ENCODE measurements around the gene DSE.
A peak's percentile ranks its signal among the peaks of the same experiment; 100 is the strongest.

Gene DSE

DNA sequence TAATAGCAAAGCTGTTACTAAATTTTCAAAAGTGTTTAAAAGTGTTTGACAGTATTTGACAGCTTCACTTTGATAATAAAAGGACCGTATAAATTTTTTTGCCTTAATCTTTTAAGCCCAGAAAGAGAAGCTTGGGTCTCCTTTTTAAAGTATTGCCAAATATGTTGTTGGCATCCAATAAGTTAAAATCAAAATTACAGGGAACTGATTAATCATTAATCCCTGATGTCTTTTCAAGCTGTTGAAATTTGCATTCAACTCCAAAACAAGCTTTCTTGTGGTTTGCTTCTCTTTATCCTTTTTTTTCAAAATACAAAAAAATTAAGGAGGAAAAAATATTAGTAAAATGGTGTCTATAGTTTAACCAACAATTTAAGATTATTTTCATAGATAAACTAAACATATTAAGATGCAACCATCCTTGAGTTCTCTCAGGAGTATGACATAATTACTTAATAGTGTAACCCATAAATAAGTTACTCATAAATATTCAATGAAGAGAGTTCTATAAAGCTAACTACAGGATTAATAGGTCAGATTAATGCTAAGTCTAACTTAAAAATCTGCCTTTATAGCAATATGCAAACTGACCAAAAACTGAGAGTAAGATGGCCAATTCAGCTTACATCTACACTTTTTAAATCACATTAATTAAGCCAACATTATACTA is 63.4 kb downstream of the DSE start:
- peaks cover 76% of the 10 kb centered on the region for H3K36me3 ChIP-seq (ENCODE audit: control insufficient read depth, insufficient read depth, low read length, severe bottlenecking)
- peaks cover 11% of the 10 kb centered on the region for H3K4me1 ChIP-seq (ENCODE audit: control insufficient read depth, insufficient read depth, low read length)
- no peak overlapping the region for H3K4me3 ChIP-seq (ENCODE audit: low read length)
- no peaks in the 10 kb centered on the region for H3K9me3 ChIP-seq (ENCODE audit: control insufficient read depth, low read length)
- no peaks in the 10 kb centered on the region for H3K27me3 ChIP-seq (replicated peaks; ENCODE audit: control insufficient read depth, insufficient read depth, low read length)
- no peak for DNase-seq (ENCODE audit: low read depth)
- H3K9ac ChIP-seq (ENCODE audit: low read length): no peak overlapping the region

DNA sequence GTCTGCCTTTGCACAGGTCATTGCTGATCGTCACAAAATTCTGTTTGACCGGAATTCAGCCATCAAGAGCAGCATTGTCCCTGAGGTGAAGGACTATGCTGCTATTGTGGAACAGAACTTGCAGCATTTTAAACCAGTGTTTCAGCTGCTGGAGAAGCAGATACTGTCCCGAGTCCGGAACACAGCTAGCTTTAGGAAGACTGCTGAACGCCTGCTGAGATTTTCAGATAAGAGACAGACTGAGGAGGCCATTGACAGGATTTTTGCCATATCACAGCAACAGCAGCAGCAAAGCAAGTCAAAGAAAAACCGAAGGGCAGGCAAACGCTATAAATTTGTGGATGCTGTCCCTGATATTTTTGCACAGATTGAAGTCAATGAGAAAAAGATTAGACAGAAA is 65.8 kb downstream of the DSE start:
- no peak for DNase-seq (ENCODE audit: low read depth)
- H3K36me3 ChIP-seq (ENCODE audit: control insufficient read depth, insufficient read depth, low read length, severe bottlenecking): peaks cover 56% of the 10 kb centered on the region
- H3K4me1 ChIP-seq (ENCODE audit: control insufficient read depth, insufficient read depth, low read length): peaks cover 27% of the 10 kb centered on the region
- no peak overlapping the region for H3K9ac ChIP-seq (ENCODE audit: low read length)
- no peak overlapping the region for H3K4me3 ChIP-seq (ENCODE audit: low read length)
- no peaks in the 10 kb centered on the region for H3K9me3 ChIP-seq (ENCODE audit: control insufficient read depth, low read length)
- H3K27me3 ChIP-seq (replicated peaks; ENCODE audit: control insufficient read depth, insufficient read depth, low read length): no peaks in the 10 kb centered on the region

DNA sequence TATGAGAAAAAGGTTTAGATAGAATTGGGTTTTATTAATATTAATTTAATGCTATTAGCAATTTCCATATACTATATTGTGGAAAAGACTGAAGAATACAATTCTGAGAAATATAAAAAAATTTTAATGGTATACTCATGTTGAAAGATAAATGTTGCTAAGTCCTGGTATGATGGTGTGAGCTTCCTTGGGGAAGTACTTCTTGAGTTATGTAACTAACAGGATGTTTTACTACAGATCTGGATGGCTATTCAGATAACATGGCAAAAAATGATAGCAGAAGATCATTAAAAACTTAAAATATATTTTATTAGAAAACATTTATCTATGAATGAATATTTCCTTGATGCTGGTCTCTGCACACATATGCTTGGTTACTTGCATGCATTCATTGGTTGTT is 66.9 kb downstream of the DSE start:
- Histone ChIP-seq H3K4me3 (ENCODE audit: low read length) (no peak overlapping the region), H3K27me3 (replicated peaks; ENCODE audit: control insufficient read depth, insufficient read depth, low read length) (no peaks in the 10 kb centered on the region), H3K36me3 (ENCODE audit: control insufficient read depth, insufficient read depth, low read length, severe bottlenecking) (peaks cover 45% of the 10 kb centered on the region), H3K4me1 (ENCODE audit: control insufficient read depth, insufficient read depth, low read length) (peaks cover 27% of the 10 kb centered on the region), H3K9ac (ENCODE audit: low read length) (no peak overlapping the region), H3K9me3 (ENCODE audit: control insufficient read depth, low read length) (no peaks in the 10 kb centered on the region)
- DNase-seq (ENCODE audit: low read depth): no peak

DNA sequence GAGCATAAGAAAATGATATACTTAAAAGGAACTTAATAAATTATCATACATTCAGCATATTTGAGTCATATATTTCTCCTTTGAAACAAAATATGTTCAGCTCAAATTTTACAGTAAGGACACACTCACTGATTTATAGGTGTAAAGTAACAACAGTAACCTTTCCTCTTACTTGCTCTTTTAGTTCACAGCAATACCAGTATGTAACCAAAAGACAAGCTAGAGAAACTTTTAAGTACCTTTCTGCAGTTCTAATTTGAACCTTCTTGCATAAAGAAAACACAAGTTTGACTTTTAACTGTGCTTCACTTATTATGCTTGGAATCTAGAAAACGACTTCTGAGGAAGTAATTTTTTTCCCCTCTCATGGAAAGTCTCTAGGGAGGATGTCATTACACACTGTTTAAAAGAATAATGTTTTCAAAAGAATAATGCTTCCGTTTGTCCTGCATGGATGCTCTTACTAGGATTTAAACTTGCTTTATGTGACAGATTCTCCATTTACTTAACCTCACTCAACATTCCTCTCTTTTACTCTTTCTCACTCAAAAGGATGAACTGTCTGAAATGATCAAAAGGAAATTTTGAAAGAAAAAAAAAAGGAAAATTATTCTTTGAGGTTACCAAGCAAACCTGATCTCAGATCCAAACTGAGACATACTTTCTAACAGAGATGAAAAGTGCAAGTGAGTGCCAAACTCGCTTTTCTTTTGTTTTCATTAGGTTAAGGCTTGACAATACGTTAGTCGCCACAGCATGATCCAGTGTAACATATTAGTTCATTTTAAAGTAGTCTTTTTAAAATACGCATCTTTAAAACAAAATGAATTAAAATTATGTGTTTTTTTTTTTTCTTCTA is 68.1 kb downstream of the DSE start:
- Histone ChIP-seq H3K36me3 (ENCODE audit: control insufficient read depth, insufficient read depth, low read length, severe bottlenecking) (peaks cover 34% of the 10 kb centered on the region), H3K4me3 (ENCODE audit: low read length) (peak overlapping the region; percentile 29), H3K27me3 (replicated peaks; ENCODE audit: control insufficient read depth, insufficient read depth, low read length) (no peaks in the 10 kb centered on the region), H3K9ac (ENCODE audit: low read length) (peak overlapping the region; percentile 53), H3K4me1 (ENCODE audit: control insufficient read depth, insufficient read depth, low read length) (peaks cover 31% of the 10 kb centered on the region), H3K9me3 (ENCODE audit: control insufficient read depth, low read length) (no peaks in the 10 kb centered on the region)
- peak; percentile 62 for DNase-seq (ENCODE audit: low read depth)

DNA sequence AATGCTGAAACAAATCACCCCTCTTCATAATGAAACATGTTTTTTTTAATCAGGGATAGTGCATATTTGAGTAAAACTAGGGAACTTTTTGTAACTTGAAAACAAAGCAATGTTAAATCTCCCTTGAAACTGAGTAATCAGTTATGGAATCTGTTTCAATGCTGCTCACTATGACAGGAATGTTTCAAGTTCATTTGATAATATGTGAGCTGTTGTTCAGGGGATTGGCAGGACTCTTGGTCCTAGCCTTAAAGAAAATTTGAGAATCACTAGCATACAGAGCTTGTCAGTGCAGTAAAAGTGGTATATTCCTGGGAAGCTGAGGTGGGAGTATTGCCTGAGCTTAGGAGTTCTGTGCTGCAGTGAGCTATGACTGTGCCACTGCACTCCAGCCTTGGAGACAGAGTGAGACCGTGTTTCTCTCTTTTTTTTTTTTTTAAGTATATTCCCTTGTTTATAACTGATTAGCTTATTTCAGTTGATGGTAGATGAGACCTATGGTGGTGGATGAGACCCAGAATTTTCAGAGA is 68.8 kb downstream of the DSE start:
- Histone ChIP-seq H3K4me1 (ENCODE audit: control insufficient read depth, insufficient read depth, low read length) (peaks cover 38% of the 10 kb centered on the region), H3K4me3 (ENCODE audit: low read length) (no peak overlapping the region)

DNA sequence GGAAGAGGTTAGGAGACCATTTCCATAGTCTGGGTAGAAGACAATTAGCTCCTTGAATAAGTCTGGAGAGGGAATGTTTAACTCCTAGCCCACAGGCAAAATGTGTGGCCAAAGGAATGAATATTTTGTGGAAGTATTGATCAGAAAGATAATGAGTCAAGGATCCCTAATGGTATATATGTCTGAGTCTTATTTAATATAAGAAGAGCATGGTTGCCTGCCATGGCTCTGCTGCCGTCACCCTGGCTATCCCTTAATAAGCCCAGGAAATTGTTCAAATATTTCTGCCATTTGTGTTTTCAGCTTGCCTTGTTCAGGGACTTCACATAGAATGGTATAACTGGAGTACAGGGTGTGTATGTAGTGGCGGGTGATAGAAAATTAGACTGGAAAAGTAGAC is 72.4 kb downstream of the DSE start:
- H3K9ac ChIP-seq (ENCODE audit: low read length): no peak overlapping the region
- no peak overlapping the region for H3K4me3 ChIP-seq (ENCODE audit: low read length)
- DNase-seq (ENCODE audit: low read depth): no peak
- H3K9me3 ChIP-seq (ENCODE audit: control insufficient read depth, low read length): no peaks in the 10 kb centered on the region
- no peaks in the 10 kb centered on the region for H3K36me3 ChIP-seq (ENCODE audit: control insufficient read depth, insufficient read depth, low read length, severe bottlenecking)
- H3K27me3 ChIP-seq (replicated peaks; ENCODE audit: control insufficient read depth, insufficient read depth, low read length): no peaks in the 10 kb centered on the region
- peaks cover 64% of the 10 kb centered on the region for H3K4me1 ChIP-seq (ENCODE audit: control insufficient read depth, insufficient read depth, low read length)

More for the DNA sequence above, 68.8 kb downstream of the DSE start:
- peak; percentile 69 for DNase-seq (ENCODE audit: low read depth)
- H3K36me3 ChIP-seq (ENCODE audit: control insufficient read depth, insufficient read depth, low read length, severe bottlenecking): peaks cover 26% of the 10 kb centered on the region
- H3K27me3 ChIP-seq (replicated peaks; ENCODE audit: control insufficient read depth, insufficient read depth, low read length): no peaks in the 10 kb centered on the region
- no peaks in the 10 kb centered on the region for H3K9me3 ChIP-seq (ENCODE audit: control insufficient read depth, low read length)
- peak overlapping the region; percentile 53 for H3K9ac ChIP-seq (ENCODE audit: low read length)

DNA sequence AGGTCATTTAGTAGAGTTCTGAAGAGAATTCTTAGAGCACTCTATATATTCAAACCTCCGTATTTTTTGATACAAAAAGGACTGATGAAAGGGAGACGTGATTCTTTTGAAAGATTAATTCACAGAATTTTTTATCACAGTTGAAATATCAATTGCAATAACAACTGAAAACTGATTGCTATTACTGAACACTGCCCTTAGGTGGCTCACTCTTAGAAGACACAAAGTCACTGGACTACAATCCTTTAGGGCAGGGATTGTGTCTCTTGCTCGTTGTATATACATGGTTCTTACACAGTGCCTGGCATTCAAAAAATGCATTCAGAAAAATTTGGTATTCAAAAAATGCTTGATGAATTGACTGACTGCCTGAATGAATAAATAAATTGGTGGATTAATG is 73.3 kb downstream of the DSE start:
- H3K9me3 ChIP-seq (ENCODE audit: control insufficient read depth, low read length): no peaks in the 10 kb centered on the region
- H3K36me3 ChIP-seq (ENCODE audit: control insufficient read depth, insufficient read depth, low read length, severe bottlenecking): no peaks in the 10 kb centered on the region
- peak; percentile 70 for DNase-seq (ENCODE audit: low read depth)
- no peaks in the 10 kb centered on the region for H3K27me3 ChIP-seq (replicated peaks; ENCODE audit: control insufficient read depth, insufficient read depth, low read length)
- H3K4me3 ChIP-seq (ENCODE audit: low read length): no peak overlapping the region
- H3K4me1 ChIP-seq (ENCODE audit: control insufficient read depth, insufficient read depth, low read length): peaks cover 56% of the 10 kb centered on the region
- H3K9ac ChIP-seq (ENCODE audit: low read length): no peak overlapping the region

DNA sequence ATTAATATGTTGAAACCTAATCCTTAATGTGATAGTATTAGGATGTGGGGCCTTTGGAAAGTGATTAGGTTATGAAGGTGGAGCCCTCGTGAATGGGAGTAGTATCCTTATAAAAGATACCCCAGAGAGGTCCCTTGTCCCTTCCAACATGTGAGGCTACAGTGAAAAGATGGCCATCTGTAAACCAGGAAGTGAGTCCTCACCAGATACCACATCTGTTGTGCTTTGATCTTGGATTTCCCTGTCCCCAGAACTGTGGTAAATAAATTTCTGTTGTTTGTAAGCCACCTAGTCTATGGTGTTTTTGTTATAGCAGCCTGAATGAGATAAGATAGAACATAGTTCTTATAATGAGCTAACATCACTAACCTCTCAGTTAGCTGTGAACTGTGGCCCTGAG is 73.8 kb downstream of the DSE start:
- H3K4me1 ChIP-seq (ENCODE audit: control insufficient read depth, insufficient read depth, low read length): peaks cover 52% of the 10 kb centered on the region
- no peak overlapping the region for H3K9ac ChIP-seq (ENCODE audit: low read length)
- H3K27me3 ChIP-seq (replicated peaks; ENCODE audit: control insufficient read depth, insufficient read depth, low read length): no peaks in the 10 kb centered on the region
- DNase-seq (ENCODE audit: low read depth): no peak
- no peak overlapping the region for H3K4me3 ChIP-seq (ENCODE audit: low read length)
- no peaks in the 10 kb centered on the region for H3K36me3 ChIP-seq (ENCODE audit: control insufficient read depth, insufficient read depth, low read length, severe bottlenecking)
- H3K9me3 ChIP-seq (ENCODE audit: control insufficient read depth, low read length): no peaks in the 10 kb centered on the region

DNA sequence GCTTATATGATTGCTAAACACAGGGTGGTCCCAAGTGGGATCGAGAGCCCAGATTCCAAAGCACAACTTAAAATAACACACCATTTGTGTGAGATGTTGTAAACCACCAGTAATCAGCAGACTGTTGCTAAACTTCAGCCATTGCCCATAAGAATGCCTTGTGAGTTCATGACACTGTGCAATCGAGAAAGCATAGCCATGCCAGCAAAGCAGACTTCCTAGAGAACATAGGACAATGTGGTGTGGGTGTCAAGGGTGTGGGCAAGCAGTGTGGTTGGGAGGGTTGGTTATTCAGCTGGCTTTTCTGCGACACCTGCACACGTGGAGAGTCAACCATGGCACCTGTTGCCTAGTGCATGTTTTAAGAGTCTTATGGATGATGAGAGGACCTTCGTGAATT is 74.4 kb downstream of the DSE start:
- Histone ChIP-seq H3K4me1 (ENCODE audit: control insufficient read depth, insufficient read depth, low read length) (peaks cover 46% of the 10 kb centered on the region), H3K36me3 (ENCODE audit: control insufficient read depth, insufficient read depth, low read length, severe bottlenecking) (no peaks in the 10 kb centered on the region), H3K9ac (ENCODE audit: low read length) (no peak overlapping the region), H3K9me3 (ENCODE audit: control insufficient read depth, low read length) (no peaks in the 10 kb centered on the region), H3K27me3 (replicated peaks; ENCODE audit: control insufficient read depth, insufficient read depth, low read length) (no peaks in the 10 kb centered on the region), H3K4me3 (ENCODE audit: low read length) (no peak overlapping the region)
- no peak for DNase-seq (ENCODE audit: low read depth)

DNA sequence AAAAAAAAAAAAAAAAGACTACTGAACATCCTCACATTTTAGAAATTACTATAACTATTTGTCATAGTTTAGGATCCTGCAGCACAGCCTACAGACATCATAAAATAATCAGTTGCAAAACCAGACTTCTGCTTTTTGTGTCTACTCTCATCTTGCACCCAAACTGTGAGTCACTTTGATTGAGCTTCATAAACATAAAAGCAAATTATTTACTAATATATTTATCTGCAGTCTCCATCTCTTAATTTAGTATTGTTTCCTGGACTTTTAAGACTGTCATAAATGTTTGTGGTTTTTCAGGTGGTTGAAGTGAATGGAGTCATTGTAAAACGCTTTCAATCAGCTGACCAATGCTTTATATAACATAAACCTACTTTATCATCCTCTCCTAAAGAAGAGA is 75.7 kb downstream of the DSE start:
- no peaks in the 10 kb centered on the region for H3K27me3 ChIP-seq (replicated peaks; ENCODE audit: control insufficient read depth, insufficient read depth, low read length)
- H3K4me3 ChIP-seq (ENCODE audit: low read length): no peak overlapping the region
- no peak overlapping the region for H3K9ac ChIP-seq (ENCODE audit: low read length)
- H3K4me1 ChIP-seq (ENCODE audit: control insufficient read depth, insufficient read depth, low read length): peaks cover 39% of the 10 kb centered on the region
- H3K36me3 ChIP-seq (ENCODE audit: control insufficient read depth, insufficient read depth, low read length, severe bottlenecking): no peaks in the 10 kb centered on the region
- H3K9me3 ChIP-seq (ENCODE audit: control insufficient read depth, low read length): no peaks in the 10 kb centered on the region
- peak; percentile 37 for DNase-seq (ENCODE audit: low read depth)

DNA sequence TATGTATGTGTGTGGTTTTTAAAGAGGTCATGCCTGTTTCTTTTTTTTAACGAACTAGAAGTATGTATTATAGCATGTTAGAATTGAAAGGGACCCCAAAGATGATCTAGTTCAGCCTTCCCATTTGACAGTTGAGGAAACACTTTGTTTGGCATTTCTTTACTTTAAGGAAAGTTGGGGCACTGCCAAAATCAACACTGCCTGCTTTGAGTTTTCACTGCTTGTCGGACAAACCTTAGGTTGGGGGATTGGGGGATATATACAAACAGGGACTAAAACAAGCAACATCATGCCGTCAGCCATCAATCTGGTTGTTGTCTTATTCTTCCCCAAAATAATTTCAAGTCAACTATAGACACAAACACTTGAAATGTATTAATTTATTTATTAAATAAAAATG is 76.3 kb downstream of the DSE start:
- peak; percentile 56 for DNase-seq (ENCODE audit: low read depth)
- Histone ChIP-seq H3K4me1 (ENCODE audit: control insufficient read depth, insufficient read depth, low read length) (peaks cover 39% of the 10 kb centered on the region), H3K4me3 (ENCODE audit: low read length) (peak overlapping the region; percentile 65)

More for the DNA sequence above, 76.3 kb downstream of the DSE start:
- H3K9me3 ChIP-seq (ENCODE audit: control insufficient read depth, low read length): no peaks in the 10 kb centered on the region
- peak overlapping the region; percentile 54 for H3K9ac ChIP-seq (ENCODE audit: low read length)
- H3K27me3 ChIP-seq (replicated peaks; ENCODE audit: control insufficient read depth, insufficient read depth, low read length): no peaks in the 10 kb centered on the region
- no peaks in the 10 kb centered on the region for H3K36me3 ChIP-seq (ENCODE audit: control insufficient read depth, insufficient read depth, low read length, severe bottlenecking)
